ENCODE data around the gene GALNT2.

Gene GALNT2

DNA sequence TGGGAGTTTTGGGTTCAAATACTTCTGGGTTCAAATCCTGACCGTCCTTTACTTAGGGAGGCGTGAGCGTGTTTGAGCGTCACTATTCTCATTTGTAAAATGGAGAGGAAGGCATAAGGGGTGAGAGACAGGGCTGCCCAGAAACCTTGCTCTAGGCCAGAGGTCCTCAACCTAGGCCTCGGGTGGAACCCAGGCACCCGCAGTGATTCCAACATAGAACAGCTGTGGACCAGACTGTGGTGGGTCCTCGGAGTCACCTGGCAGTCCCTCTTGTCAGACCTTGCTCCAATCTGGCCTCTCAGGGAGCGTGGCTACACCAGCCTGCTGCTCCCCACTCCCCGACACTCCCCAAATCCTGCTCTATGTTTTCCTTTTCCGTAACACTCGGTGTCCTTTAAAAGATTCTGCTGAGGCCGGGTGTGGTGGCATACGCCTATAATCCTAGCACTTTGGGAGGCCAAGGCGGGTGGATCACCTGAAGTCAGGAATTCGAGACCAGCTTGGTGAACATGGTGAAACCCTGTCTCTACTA, 242.7 kb downstream of the GALNT2 start:
- DNase-seq, result no peak
- no peak overlapping the region for H3K9ac ChIP-seq (ENCODE audit: low read length)
- no peaks in the 10 kb centered on the region for H3K36me3 ChIP-seq (replicated peaks; ENCODE audit: insufficient read depth, low read length)
- no peaks in the 10 kb centered on the region for H3K27me3 ChIP-seq (replicated peaks; ENCODE audit: insufficient read depth, low read length)
- H3F3A ChIP-seq (ENCODE audit: insufficient read depth, low read length), result no peaks in the 10 kb centered on the region
- H3K27ac ChIP-seq (ENCODE audit: low read length), result no peak overlapping the region
- no peak overlapping the region for H2AFZ ChIP-seq (ENCODE audit: low read length)
- TF ChIP-seq, protein P1, sequence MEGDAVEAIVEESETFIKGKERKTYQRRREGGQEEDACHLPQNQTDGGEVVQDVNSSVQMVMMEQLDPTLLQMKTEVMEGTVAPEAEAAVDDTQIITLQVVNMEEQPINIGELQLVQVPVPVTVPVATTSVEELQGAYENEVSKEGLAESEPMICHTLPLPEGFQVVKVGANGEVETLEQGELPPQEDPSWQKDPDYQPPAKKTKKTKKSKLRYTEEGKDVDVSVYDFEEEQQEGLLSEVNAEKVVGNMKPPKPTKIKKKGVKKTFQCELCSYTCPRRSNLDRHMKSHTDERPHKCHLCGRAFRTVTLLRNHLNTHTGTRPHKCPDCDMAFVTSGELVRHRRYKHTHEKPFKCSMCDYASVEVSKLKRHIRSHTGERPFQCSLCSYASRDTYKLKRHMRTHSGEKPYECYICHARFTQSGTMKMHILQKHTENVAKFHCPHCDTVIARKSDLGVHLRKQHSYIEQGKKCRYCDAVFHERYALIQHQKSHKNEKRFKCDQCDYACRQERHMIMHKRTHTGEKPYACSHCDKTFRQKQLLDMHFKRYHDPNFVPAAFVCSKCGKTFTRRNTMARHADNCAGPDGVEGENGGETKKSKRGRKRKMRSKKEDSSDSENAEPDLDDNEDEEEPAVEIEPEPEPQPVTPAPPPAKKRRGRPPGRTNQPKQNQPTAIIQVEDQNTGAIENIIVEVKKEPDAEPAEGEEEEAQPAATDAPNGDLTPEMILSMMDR (IDR thresholded peaks at IDR 0.05; ENCODE audit: low read length), result no peak
- no peak for TF ChIP-seq EZH2 (optimal IDR thresholded peaks at IDR 0.05; ENCODE audit: low read depth, low read length)
- TF ChIP-seq EZH2phosphoT487 (IDR thresholded peaks at IDR 0.05; ENCODE audit: low read length), result no peak
- no peaks in the 10 kb centered on the region for H3K9me2 ChIP-seq (replicated peaks; ENCODE audit: insufficient read depth, low read length)
- H3K9me3 ChIP-seq (replicated peaks; ENCODE audit: insufficient read depth, low read length), result no peaks in the 10 kb centered on the region
- H3K79me2 ChIP-seq (ENCODE audit: low read length), result no peaks in the 10 kb centered on the region
- no peak overlapping the region for H3K4me2 ChIP-seq (ENCODE audit: low read depth, low read length)
- no peaks in the 10 kb centered on the region for H4K20me1 ChIP-seq (ENCODE audit: insufficient read depth, low read length)
- H3K4me3 ChIP-seq (ENCODE audit: low read length), result no peak overlapping the region
- H3K4me1 ChIP-seq (ENCODE audit: low read length), result no peaks in the 10 kb centered on the region

DNA sequence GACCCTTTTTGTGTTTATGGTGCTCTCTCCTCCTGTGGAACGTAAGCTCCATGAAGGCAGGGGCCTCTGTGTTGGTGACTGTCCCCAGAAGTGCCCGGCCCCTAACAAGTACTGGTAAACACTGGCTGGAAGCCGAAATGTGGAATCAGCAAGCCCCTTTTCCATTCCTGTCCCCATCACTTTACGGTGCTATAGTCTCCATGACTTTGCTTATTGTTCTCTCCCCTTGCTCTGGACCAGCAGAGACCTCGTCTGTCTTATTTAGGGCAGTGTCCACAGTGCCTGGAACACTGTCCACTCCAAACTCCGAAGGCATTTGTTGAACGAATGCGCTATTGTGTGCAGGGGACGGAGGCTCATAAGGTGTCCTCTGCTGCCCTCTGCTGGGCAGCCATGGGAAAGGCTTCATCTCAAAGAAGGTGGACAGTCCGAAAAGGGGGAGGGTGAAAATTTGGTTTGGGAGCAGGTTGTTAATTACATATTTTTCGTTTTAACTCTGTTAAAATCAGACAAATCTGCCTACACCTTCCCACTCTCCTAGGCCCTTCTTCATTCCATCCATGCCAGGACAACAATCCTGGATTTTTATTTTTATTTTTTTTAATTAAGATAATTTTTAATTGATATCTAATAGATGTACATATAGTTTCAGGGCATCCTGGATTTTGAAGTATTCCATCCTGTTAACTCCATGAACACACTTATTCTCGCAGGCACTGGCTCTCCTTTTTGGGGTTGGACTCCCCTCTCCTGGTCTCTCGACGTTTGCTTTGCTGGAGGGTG, 243.5 kb downstream of the GALNT2 start:
- Histone ChIP-seq H3K4me1 (ENCODE audit: low read length) (no peaks in the 10 kb centered on the region), H3K9me2 (replicated peaks; ENCODE audit: insufficient read depth, low read length) (no peaks in the 10 kb centered on the region), H3K27ac (ENCODE audit: low read length) (no peak overlapping the region), H2AFZ (ENCODE audit: low read length) (peak overlapping the region; percentile 69), H3K79me2 (ENCODE audit: low read length) (no peaks in the 10 kb centered on the region), H4K20me1 (ENCODE audit: insufficient read depth, low read length) (no peaks in the 10 kb centered on the region), H3K9ac (ENCODE audit: low read length) (no peak overlapping the region; the same call in 1 of the 2 replicates), H3F3A (ENCODE audit: insufficient read depth, low read length) (no peaks in the 10 kb centered on the region), H3K27me3 (replicated peaks; ENCODE audit: insufficient read depth, low read length) (no peaks in the 10 kb centered on the region), H3K4me2 (ENCODE audit: low read depth, low read length) (peak overlapping the region; percentile 62), H3K36me3 (replicated peaks; ENCODE audit: insufficient read depth, low read length) (no peaks in the 10 kb centered on the region), H3K4me3 (ENCODE audit: low read length) (no peak overlapping the region; the same call in 1 of the 2 replicates), H3K9me3 (replicated peaks; ENCODE audit: insufficient read depth, low read length) (no peaks in the 10 kb centered on the region)
- peak; percentile 76 for DNase-seq
- TF ChIP-seq EZH2phosphoT487 (IDR thresholded peaks at IDR 0.05; ENCODE audit: low read length), result no peak
- TF ChIP-seq, protein P1 (IDR thresholded peaks at IDR 0.05; ENCODE audit: low read length), result peak; percentile 96

DNA sequence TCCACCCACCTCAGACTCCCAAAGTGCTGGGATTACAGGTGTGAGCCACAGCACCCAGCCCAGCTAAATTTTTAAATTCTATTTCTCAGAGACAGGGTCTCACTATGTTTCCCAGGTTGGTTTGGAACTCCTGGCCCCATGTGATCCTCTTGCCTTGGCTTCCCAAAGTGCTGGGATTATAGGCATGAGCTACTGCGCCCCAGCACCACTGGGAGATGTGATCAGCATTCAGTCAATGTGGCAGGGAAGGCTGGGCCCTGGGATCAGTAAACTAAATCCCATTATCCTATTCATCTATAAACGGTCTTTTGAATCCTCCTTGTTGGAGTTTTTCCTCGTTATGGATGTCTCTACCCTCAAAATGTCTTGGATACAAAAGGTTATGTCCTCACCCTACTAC, 245.6 kb downstream of the GALNT2 start:
- H3K36me3 ChIP-seq (replicated peaks; ENCODE audit: insufficient read depth, low read length), result no peaks in the 10 kb centered on the region
- no peak overlapping the region for H2AFZ ChIP-seq (ENCODE audit: low read length)
- H3K79me2 ChIP-seq (ENCODE audit: low read length), result no peaks in the 10 kb centered on the region
- H3K9me3 ChIP-seq (replicated peaks; ENCODE audit: insufficient read depth, low read length), result no peaks in the 10 kb centered on the region
- H3F3A ChIP-seq (ENCODE audit: insufficient read depth, low read length), result no peaks in the 10 kb centered on the region
- H3K4me1 ChIP-seq (ENCODE audit: low read length), result no peaks in the 10 kb centered on the region
- H3K9ac ChIP-seq (ENCODE audit: low read length), result no peak overlapping the region
- H3K27me3 ChIP-seq (replicated peaks; ENCODE audit: insufficient read depth, low read length), result no peaks in the 10 kb centered on the region
- TF ChIP-seq, protein P1 (IDR thresholded peaks at IDR 0.05; ENCODE audit: low read length), result no peak
- TF ChIP-seq EZH2 (optimal IDR thresholded peaks at IDR 0.05; ENCODE audit: low read depth, low read length), result no peak
- H4K20me1 ChIP-seq (ENCODE audit: insufficient read depth, low read length), result no peaks in the 10 kb centered on the region
- H3K27ac ChIP-seq (ENCODE audit: low read length), result no peak overlapping the region
- H3K4me2 ChIP-seq (ENCODE audit: low read depth, low read length), result no peak overlapping the region
- no peak overlapping the region for H3K4me3 ChIP-seq (ENCODE audit: low read length)
- DNase-seq, result no peak
- H3K9me2 ChIP-seq (replicated peaks; ENCODE audit: insufficient read depth, low read length), result no peaks in the 10 kb centered on the region

Data from MM.1S (cell line).